ENCODE results near the gene TAS2R39. TPM values are rescaled to one million over a fixed set of nuclear protein-coding genes. Genes with fewer than 3 reads are reported as not detected.
"Not testable (repeated sequence)": the region's sequence is repeated elsewhere in the genome, so short reads cannot be mapped to it uniquely, and the experiment has no call there.

The TAS2R39 gene
- polyA plus RNA-seq, result not detected

DNA sequence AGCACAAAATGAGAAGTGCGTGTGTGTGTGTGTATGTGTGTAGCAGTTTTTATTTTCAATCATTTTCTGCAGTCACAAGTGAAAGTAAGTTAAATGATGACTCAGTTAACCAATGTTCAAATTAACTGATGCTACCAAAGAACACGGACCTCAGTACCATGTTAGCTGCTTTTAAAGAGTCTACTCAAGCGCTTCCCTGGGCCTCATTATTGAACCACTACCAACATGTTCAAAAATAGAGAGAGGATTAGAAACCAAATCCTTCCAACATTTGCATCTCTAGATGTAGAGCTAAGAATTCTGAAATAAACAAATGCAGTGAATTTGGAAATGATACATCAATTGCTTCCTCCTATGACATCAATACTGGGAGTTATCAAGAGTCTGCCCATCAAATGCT is at the start of gene TAS2R39:
TAS2R39 (plus strand) TSS at position 396 of the 400 bp plus-strand sequence; CDS start at position 396, 0 bp downstream.
- Mint-ChIP-seq H3K27me3 (peaks cover 1% of the 10 kb centered on the region), H3K27ac (no peak within 1 kb of the TSS), H3K4me3 (peak within 1 kb of the TSS in 1 of 4 donors; percentile 5), H3K36me3 (no peaks in the 10 kb centered on the region), H3K9me3 (peaks cover 3 to 11% (median 5%) of the 10 kb centered on the region in 3 donors), H3K4me1 (peaks cover 0 to 17% (median 16%) of the 10 kb centered on the region in 3 donors)

DNA sequence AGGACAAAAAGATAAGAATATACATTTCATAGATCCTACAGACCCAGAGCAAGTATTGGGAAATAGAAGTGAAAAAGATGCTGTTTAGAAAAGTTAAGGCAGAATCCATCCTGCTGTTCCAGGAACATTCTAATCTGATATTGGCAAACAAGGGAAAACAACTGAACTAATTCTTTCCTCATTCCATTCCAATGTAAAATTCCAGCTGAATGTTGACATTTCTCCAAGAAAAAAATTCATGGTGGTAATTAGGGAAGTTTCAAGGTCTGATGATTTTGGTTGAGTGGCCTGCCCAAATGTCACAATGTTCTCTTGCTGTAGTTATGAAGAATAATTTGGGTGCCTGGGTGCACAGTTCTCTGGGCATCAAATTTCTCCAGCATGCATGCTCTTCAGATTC is 36.1 kb upstream of the TAS2R39 start:
- Mint-ChIP-seq H3K4me3 (no peak overlapping the region), H3K27me3 (peaks cover 1% of the 10 kb centered on the region), H3K9me3 (peaks cover 0 to 7% (median 0%) of the 10 kb centered on the region in 3 donors), H3K27ac (no peak overlapping the region), H3K36me3 (peaks cover 5% of the 10 kb centered on the region), H3K4me1 (peaks cover 0 to 1% (median 0%) of the 10 kb centered on the region in 3 donors)

DNA sequence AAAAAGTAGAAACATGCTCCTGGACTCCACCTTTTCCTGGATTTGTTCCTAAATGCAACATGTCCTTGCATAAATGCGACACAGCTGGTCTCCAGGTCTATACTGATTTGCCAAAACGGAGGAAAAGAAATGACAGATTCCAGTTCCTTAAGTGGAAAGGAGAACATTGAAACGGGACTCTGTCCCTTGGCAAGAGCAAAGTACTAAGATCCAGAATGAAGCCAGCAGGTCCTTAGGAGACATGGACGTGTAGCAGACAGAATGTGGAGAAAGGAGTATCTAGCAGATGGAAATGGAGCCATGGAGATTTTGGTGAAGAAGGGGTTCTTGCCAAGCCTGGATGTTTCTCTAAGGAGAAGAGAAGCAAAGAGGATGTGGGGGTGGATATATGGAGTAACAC is 35.2 kb upstream of the TAS2R39 start:
- Mint-ChIP-seq H3K36me3 (peaks cover 5% of the 10 kb centered on the region), H3K27ac (no peak overlapping the region), H3K4me3 (no peak overlapping the region), H3K9me3 (peaks cover 0 to 7% (median 0%) of the 10 kb centered on the region in 3 donors), H3K27me3 (peaks cover 1% of the 10 kb centered on the region), H3K4me1 (peaks cover 0 to 1% (median 0%) of the 10 kb centered on the region in 3 donors)

DNA sequence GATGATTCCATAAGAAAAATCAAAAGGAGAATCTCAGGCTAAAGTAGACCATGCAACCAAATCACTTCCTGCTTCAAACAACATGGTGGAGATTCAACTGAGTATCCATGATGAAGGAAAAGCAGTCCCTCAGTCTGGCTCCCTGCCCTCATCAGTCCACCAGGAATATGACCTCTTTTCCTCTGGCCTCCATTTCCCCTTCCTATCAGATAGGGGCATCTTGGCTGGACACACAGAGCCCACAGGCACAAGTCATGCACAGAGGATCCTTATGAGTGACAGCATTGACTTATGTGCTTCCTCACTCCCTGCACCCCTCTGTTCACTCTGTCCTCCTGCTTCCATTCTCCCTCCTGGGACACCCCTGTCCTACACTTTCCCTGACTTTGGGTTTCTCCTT is 34.6 kb upstream of the TAS2R39 start:
- H3K4me3 Mint-ChIP-seq, result no peak overlapping the region
- peaks cover 4% of the 10 kb centered on the region for H3K36me3 Mint-ChIP-seq

DNA sequence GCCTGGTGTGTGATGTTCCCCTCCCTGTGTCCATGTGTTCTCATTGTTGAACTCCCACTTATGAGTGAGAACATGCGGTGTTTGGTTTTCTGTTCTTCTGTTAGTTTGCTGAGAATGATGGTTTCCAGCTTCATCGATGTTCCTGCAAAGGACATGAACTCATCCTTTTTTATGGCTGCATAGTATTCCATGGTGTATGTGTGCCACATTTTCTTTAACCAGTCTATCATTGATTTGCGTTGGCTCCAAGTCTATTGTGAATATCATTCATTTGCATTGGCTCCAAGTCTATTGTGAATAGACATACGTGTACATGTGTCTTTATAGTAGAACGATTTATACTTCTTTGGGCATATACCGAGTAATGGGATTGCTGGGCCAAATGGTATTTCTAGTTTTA is 32.5 kb upstream of the TAS2R39 start:
- H3K27me3 Mint-ChIP-seq, H3K27ac Mint-ChIP-seq: not testable (repeated sequence)

More for the DNA sequence above, 34.6 kb upstream of the TAS2R39 start:
- Mint-ChIP-seq H3K27me3 (peaks cover 1% of the 10 kb centered on the region), H3K9me3 (peaks cover 0 to 7% (median 0%) of the 10 kb centered on the region in 3 donors), H3K27ac (no peak overlapping the region), H3K4me1 (peaks cover 0 to 1% (median 0%) of the 10 kb centered on the region in 3 donors)

DNA sequence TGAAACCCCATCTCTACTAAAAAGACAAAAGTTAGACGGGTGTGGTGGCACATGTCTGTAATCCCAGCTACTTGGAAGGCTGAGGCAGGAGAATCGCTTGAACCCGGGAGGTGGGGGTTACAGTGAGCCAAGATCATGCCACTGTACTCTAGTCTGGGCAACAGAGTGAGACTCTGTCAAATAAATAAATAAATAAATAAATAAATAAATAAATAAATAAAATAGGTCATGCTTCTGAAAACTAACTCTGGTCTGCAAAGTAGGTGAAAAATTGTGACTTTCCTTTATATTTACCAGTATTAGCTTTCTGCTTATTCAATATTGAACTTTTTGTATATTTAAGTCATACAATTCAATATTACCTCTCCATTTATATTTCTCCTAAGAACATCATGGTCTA is 24.6 kb upstream of the TAS2R39 start:
- H3K9me3 Mint-ChIP-seq, H3K27ac Mint-ChIP-seq, H3K4me1 Mint-ChIP-seq: not testable (repeated sequence)

More for the DNA sequence above, 32.5 kb upstream of the TAS2R39 start:
- not testable (repeated sequence) for H3K4me1 Mint-ChIP-seq, H3K4me3 Mint-ChIP-seq, H3K36me3 Mint-ChIP-seq, H3K9me3 Mint-ChIP-seq

DNA sequence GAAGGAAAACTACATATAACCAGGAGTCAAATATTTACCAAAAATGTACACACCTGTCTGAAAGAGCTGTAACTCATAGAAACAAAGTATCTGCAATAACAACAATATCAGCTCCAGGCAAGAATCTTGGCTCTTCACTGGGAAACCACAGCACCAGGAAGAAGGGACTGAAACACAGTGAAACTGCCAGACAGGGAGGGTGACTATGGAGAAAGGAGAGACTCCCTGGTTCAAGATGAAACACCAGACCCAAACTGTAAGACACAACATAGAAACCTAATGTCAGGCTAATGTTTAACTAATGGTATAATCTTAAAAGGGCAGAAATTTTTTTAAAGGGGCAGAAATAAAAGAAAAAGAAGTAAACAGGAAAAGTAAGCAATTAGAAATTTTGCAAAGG is 11.5 kb upstream of the TAS2R39 start:
- Mint-ChIP-seq H3K9me3 (peaks cover 2 to 3% (median 3%) of the 10 kb centered on the region in 3 donors), H3K27me3 (peaks cover 1% of the 10 kb centered on the region), H3K4me3 (no peak overlapping the region), H3K36me3 (peaks cover 5% of the 10 kb centered on the region), H3K27ac (no peak overlapping the region), H3K4me1 (peaks cover 0 to 10% (median 8%) of the 10 kb centered on the region in 3 donors)

More for the DNA sequence above, 24.6 kb upstream of the TAS2R39 start:
- not testable (repeated sequence) for H3K36me3 Mint-ChIP-seq, H3K4me3 Mint-ChIP-seq, H3K27me3 Mint-ChIP-seq

DNA sequence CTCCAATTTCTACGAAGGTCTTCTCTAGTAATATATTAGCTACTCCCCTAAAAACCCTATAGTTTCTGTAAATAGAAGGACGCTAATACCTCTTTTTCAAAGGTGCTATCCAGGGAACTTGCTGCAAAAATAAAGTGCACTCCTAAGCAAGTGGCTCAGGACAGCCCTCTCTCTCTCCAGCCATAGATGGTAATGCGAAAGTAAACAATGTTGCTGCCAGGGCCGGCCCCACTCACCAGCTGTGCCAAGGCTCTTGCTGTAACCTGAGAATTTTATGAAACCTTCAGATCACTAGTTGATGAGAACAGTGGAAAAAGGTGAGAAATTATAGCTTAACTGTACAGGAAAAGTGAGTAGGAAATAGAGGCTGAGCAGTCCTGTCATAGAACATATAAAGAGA is 10.9 kb upstream of the TAS2R39 start:
- H3K4me1 Mint-ChIP-seq, result peaks cover 0 to 10% (median 8%) of the 10 kb centered on the region in 3 donors
- H3K4me3 Mint-ChIP-seq, result peak overlapping the region in 2 of 4 donors; percentile 11 to 26
- H3K36me3 Mint-ChIP-seq, result peaks cover 5% of the 10 kb centered on the region
- H3K9me3 Mint-ChIP-seq, result peaks cover 2 to 3% (median 3%) of the 10 kb centered on the region in 3 donors
- peaks cover 1% of the 10 kb centered on the region for H3K27me3 Mint-ChIP-seq
- no peak overlapping the region for H3K27ac Mint-ChIP-seq

DNA sequence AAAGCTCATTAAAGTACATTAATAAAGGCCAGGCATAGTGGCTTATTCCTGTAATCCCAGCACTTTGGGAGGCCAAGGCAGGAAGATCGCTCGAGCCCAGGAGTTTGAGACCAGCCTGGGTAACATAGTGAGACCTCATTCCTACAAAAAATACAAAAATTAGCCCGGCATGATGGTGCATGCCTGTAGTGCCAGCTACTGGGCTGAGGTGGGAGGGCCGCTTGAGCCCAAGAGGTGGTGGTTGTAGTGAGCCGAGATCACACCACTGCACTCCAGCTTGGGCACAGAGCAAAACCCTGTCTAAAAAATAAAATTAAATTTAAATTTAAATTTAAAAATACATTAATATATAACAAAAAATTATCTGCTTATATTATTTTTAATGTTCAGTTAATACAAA is 7.1 kb upstream of the TAS2R39 start:
- H3K36me3 Mint-ChIP-seq, result peaks cover 1% of the 10 kb centered on the region
- peaks cover 1% of the 10 kb centered on the region for H3K27me3 Mint-ChIP-seq
- no peak overlapping the region for H3K27ac Mint-ChIP-seq
- H3K4me1 Mint-ChIP-seq, result peaks cover 0 to 7% (median 2%) of the 10 kb centered on the region in 3 donors
- H3K4me3 Mint-ChIP-seq, result no peak overlapping the region
- H3K9me3 Mint-ChIP-seq, result peaks cover 3 to 18% (median 8%) of the 10 kb centered on the region in 3 donors

DNA sequence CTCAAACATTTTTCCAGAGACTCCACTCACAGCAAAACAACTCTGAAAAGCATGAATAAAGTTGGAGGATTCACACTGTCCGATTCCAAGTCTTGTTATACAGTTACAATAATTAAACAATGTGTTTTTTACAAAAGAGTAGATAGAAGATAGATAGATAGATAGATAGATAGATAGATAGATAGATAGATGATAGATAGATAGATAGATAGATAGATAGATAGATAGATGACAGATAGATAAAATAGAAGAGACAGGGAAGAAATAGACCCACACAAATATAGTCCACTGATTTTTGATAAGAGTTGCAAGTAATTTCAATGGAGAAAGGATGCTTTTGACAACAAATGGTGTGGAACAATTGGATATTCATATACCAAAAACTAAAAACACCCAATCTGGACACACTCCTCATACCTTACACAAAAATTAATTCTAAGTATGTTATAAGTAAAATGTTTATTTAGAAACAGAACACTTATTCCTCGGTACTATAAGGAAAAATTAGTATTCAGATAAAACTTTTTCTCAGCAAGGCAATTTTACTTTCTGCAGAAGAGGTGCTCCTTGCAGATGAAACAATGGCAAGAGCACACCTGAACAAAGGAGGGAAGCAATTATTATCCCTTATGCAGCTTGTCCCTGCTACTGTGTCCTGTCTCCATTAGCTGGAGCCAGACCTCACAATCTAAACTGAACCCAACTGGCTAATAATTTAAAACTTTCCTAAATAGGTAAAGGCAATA is 5.7 kb upstream of the TAS2R39 start:
- Mint-ChIP-seq H3K4me3 (no peak overlapping the region), H3K9me3 (peaks cover 3 to 18% (median 8%) of the 10 kb centered on the region in 3 donors), H3K27me3 (no peaks in the 10 kb centered on the region), H3K36me3 (no peaks in the 10 kb centered on the region), H3K4me1 (peaks cover 0 to 10% (median 6%) of the 10 kb centered on the region in 3 donors), H3K27ac (peak overlapping the region in 1 of 3 donors; percentile 6)

DNA sequence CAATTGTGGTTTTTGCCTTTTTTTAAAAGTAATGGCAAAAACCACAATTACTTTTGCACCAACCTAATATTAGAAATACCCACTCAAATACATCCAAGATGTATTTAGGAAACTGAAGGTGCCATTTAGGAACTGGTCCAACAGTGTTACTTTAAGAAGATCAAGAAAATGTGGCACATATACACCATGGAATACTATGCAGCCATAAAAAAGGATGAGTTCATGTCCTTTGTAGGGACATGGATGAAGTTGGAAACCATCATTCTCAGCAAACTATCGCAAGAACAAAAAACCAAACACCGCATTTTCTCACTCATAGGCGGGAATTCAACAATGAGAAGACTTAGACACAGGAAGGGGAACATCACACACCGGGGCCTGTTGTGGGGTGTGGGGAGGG is 2.4 kb upstream of the TAS2R39 start:
- H3K9me3 Mint-ChIP-seq, result peaks cover 2 to 15% (median 6%) of the 10 kb centered on the region in 3 donors
- H3K36me3 Mint-ChIP-seq, result not testable (repeated sequence)

DNA sequence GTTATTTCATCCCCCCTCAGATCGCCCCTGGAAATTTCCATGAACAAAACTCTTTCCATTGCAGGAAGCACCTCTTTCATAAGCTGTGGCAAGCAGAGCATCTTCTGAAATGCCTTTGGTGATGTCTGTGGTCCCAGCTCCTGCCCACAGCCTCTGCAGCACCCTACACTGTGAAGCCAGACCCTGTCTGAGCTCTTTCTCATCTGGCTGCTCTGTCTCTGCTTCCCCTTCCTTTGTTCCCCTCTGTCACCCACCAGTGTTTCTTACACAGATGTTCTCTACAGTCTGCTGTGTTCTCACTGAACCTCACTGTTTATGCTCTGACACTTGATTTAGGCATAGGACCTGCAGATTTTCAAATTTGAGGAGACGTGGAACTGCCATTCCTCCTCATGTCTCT is 1.9 kb upstream of the TAS2R39 start:
- H3K4me1 Mint-ChIP-seq, result peaks cover 0 to 17% (median 16%) of the 10 kb centered on the region in 3 donors
- H3K36me3 Mint-ChIP-seq, result no peaks in the 10 kb centered on the region
- no peak overlapping the region for H3K27ac Mint-ChIP-seq
- H3K9me3 Mint-ChIP-seq, result peaks cover 2 to 15% (median 6%) of the 10 kb centered on the region in 3 donors
- H3K27me3 Mint-ChIP-seq, result peaks cover 1% of the 10 kb centered on the region
- no peak overlapping the region for H3K4me3 Mint-ChIP-seq

More for the DNA sequence above, 2.4 kb upstream of the TAS2R39 start:
- H3K4me3 Mint-ChIP-seq, H3K27me3 Mint-ChIP-seq, H3K27ac Mint-ChIP-seq: not testable (repeated sequence)
- H3K4me1 Mint-ChIP-seq, result peaks cover 0 to 17% (median 16%) of the 10 kb centered on the region in 3 donors

DNA sequence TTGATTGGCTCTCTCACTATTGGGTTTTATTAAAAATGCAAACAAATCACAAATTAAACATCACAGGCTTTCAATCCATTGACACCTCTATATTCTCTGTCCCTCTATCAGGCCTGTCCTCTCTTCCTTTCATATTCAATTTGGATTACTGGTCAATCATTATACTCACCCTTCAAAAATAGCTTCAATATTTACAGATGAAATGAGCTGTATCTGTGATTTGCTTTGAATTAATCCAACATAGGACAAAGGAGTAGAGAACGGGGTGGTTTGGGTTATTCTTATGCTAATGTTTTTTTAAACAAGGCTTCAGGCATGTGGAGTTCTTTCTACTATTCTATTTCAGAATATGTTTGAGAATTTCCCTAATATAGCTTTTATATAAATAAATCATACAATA is 2.3 kb downstream of the TAS2R39 start:
- Mint-ChIP-seq H3K36me3 (no peaks in the 10 kb centered on the region), H3K4me3 (no peak overlapping the region), H3K27me3 (peaks cover 1% of the 10 kb centered on the region), H3K4me1 (peaks cover 0 to 17% (median 13%) of the 10 kb centered on the region in 3 donors), H3K27ac (no peak overlapping the region), H3K9me3 (peaks cover 0 to 4% (median 0%) of the 10 kb centered on the region in 3 donors)

DNA sequence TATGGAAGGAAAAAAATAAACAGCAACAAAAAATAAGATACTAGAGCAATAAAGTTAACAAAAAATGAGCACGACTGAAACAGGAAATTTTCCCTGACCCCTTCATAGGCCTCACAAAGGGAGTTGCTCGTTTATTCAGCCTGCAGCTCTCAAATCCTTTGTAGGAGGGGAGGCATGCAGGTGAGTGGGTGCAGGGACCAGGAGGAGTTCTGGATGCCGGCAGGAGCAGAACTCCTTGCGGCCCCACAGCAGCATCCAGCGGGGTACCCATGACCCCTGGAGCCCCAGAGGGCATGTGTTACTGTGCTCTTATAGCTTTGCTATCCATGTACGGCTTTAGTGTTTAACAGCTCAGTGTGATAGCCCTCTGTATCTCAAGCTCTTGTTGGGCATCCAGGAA is 5.8 kb downstream of the TAS2R39 start:
- Mint-ChIP-seq H3K27me3 (no peaks in the 10 kb centered on the region), H3K4me3 (no peak overlapping the region), H3K9me3 (peaks cover 0 to 4% (median 0%) of the 10 kb centered on the region in 3 donors), H3K4me1 (peaks cover 0 to 3% (median 1%) of the 10 kb centered on the region in 3 donors), H3K36me3 (no peaks in the 10 kb centered on the region), H3K27ac (no peak overlapping the region)

DNA sequence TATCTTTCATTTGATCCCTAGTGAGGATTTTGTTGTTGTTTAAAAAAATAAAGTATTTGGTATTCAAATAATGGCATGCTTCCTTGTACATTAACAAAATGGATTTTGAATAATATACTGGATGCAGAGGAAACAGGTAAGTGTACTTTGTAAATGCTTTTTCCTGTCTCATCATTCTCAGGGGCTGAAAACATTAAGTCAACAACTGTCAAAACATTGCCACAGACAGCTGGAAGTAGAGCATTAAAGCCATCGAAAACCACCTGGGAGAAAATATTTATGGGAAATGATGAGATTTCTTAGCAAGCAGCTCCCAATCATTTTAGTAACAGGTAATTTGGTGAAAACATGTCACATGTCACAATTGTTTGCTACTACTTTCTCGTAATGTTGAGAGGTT is 10.7 kb downstream of the TAS2R39 start:
- no peaks in the 10 kb centered on the region for H3K9me3 Mint-ChIP-seq
- no peaks in the 10 kb centered on the region for H3K36me3 Mint-ChIP-seq
- H3K4me3 Mint-ChIP-seq, result no peak overlapping the region
- peaks cover 2% of the 10 kb centered on the region for H3K27me3 Mint-ChIP-seq
- no peaks in the 10 kb centered on the region for H3K4me1 Mint-ChIP-seq
- no peak overlapping the region for H3K27ac Mint-ChIP-seq

DNA sequence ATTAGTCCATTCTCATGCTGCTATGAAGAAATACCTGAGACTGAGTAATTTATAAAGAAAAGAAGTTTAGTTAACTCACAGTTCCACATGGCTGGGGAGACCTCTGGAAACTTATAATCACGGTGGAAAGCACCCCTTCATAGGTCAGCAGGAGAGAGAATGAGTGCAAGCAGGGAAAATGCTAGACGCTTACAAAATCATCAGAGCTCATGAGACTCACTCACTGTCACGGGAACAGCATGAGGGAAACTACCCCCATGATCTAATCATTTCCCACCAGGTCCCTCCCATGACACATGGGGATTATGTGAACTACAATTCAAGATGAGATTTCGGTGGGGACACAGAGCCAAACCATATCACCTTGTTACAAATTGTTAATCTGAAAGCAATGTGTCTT is 15.8 kb downstream of the TAS2R39 start:
- peaks cover 2% of the 10 kb centered on the region for H3K27me3 Mint-ChIP-seq
- no peaks in the 10 kb centered on the region for H3K9me3 Mint-ChIP-seq
- no peak overlapping the region for H3K27ac Mint-ChIP-seq
- peaks cover 2 to 3% (median 2%) of the 10 kb centered on the region in 3 donors for H3K4me1 Mint-ChIP-seq
- H3K4me3 Mint-ChIP-seq, result no peak overlapping the region
- H3K36me3 Mint-ChIP-seq, result no peaks in the 10 kb centered on the region

Measured in IgD-negative memory B cell (primary cell).